PC-3 (cell line): ENCODE data around the gene SAMHD1. TPM values are rescaled to one million over a fixed set of nuclear protein-coding genes. Genes with fewer than 3 reads are reported as not detected.
"Not testable (repeated sequence)": the region's sequence is repeated elsewhere in the genome, so short reads cannot be mapped to it uniquely, and the experiment has no call there.

Source experiments
- ATAC-seq: fragments of 200-7000 bp; cut with Tn5 transposase; 2 replicates; pipeline ENCODE4 v1.9.1; 2020; ENCODE audit warnings: mild to moderate bottlenecking, moderate library complexity
- BruUV-seq: library from RNA; stranded (reverse); fragments of 400-500 nt; replicated peaks from 2 replicates; lab custom pipeline; 2021; lab: Mats Ljungman, UMichigan
- CTCF ChIA-PET: fragments of 300-600 bp; sonication (Branson Sonifier 250); formaldehyde crosslinking; loops from one replicate; lab custom pipeline; 2022; ENCODE audit warnings: antibody characterized with exemption; lab: Charles Lee
- POLR2A ChIA-PET: fragments of 300-600 bp; sonication (Branson Sonifier 250); formaldehyde crosslinking; loops from one replicate; lab custom pipeline; 2022; ENCODE audit warnings: antibody characterized with exemption; ENCODE audit not compliant: unreplicated experiment; lab: Charles Lee
- DNase-seq: peaks from one replicate; pipeline ENCODE4 v3.0.0-alpha.2; 2015
- H2AFZ ChIP-seq: fragments of 300-600 bp; sonication (generic); 2 replicates; pipeline ENCODE4 v1.6.0; 2016; ENCODE audit warnings: antibody characterized with exemption, low read length
- H3F3A ChIP-seq: fragments of 300-600 bp; sonication (generic); one replicate; pipeline ENCODE4 v1.6.0; 2017; ENCODE audit warnings: antibody characterized with exemption, low read length, control low read depth, mild to moderate bottlenecking; ENCODE audit not compliant: unreplicated experiment
- H3K27ac ChIP-seq: fragments of 300-600 bp; sonication (generic); 2 replicates; pipeline ENCODE4 v1.5.1; 2016; ENCODE audit warnings: mild to moderate bottlenecking, low read length
- H3K27me3 ChIP-seq: fragments of 300-600 bp; sonication (generic); 2 replicates; pipeline ENCODE4 v1.6.1; 2016; ENCODE audit warnings: low read length, mixed read lengths
- H3K36me3 ChIP-seq: fragments of 300-600 bp; sonication (generic); 2 replicates; pipeline ENCODE4 v1.6.1; 2016; ENCODE audit warnings: low read depth, mixed run types, low read length, mixed read lengths
- H3K4me1 ChIP-seq: fragments of 300-600 bp; sonication (generic); 2 replicates; pipeline ENCODE4 v1.5.1; 2016; ENCODE audit warnings: low read length; ENCODE audit not compliant: insufficient read depth
- H3K4me2 ChIP-seq: fragments of 300-600 bp; sonication (generic); 2 replicates; pipeline ENCODE4 v1.6.0; 2016; ENCODE audit warnings: low read length
- H3K4me3 ChIP-seq: fragments of 300-600 bp; sonication (generic); 2 replicates; pipeline ENCODE4 v1.5.1; 2016; ENCODE audit warnings: mild to moderate bottlenecking, low read length, mixed read lengths
- H3K79me2 ChIP-seq: fragments of 300-600 bp; sonication (generic); 2 replicates; pipeline ENCODE4 v1.6.1; 2017; ENCODE audit warnings: low read length, mixed read lengths
- H3K9ac ChIP-seq: fragments of 300-600 bp; sonication (generic); 2 replicates; pipeline ENCODE4 v1.6.0; 2016; ENCODE audit warnings: mild to moderate bottlenecking, low read length
- H3K9me2 ChIP-seq: fragments of 300-600 bp; sonication (generic); replicated peaks from 2 replicates; pipeline ENCODE4 v1.6.1; 2016; ENCODE audit warnings: mixed run types, low read length, mixed read lengths
- H3K9me3 ChIP-seq: fragments of 300-600 bp; sonication (generic); 2 replicates; pipeline ENCODE4 v1.6.1; 2016; ENCODE audit warnings: low read length, mixed read lengths
- H4K20me1 ChIP-seq: fragments of 300-600 bp; sonication (generic); 2 replicates; pipeline ENCODE4 v1.6.1; 2016; ENCODE audit warnings: low read length, mixed read lengths
- EZH2 ChIP-seq: fragments of 300-600 bp; sonication (generic); IDR thresholded peaks from one replicate; pipeline ENCODE4 v1.6.1; 2017; ENCODE audit warnings: antibody characterized with exemption, mild to moderate bottlenecking, low read length; ENCODE audit not compliant: unreplicated experiment
- EZH2phosphoT487 ChIP-seq: fragments of 300-600 bp; sonication (generic); IDR thresholded peaks from 2 replicates; pipeline ENCODE4 v1.6.1; 2018; ENCODE audit warnings: mild to moderate bottlenecking, antibody characterized with exemption, low read length, borderline replicate concordance
- intact Hi-C: fragments of 100-400 bp; cut with micrococcal nuclease; formaldehyde crosslinking; loops from 2 replicates; pipeline ENCODE4 v1.9.0; 2023
- total RNA-seq: library from RNA; depleted of rRNA; stranded (reverse); fragments of >200 nt; gene quantifications from 2 replicates; pipeline ENCODE4 v1.2.3, GENCODE V29; 2014
- TF ChIP-seq, protein P1 (sequence below): fragments of 300-600 bp; sonication (generic); conservative IDR thresholded peaks from 2 replicates; pipeline ENCODE4 v1.5.1; 2017; ENCODE audit warnings: antibody characterized with exemption, low read depth, mild to moderate bottlenecking, low read length

The SAMHD1 gene
- total RNA-seq, 1 experiment from 2014 or later, result 24.2 TPM

DNA sequence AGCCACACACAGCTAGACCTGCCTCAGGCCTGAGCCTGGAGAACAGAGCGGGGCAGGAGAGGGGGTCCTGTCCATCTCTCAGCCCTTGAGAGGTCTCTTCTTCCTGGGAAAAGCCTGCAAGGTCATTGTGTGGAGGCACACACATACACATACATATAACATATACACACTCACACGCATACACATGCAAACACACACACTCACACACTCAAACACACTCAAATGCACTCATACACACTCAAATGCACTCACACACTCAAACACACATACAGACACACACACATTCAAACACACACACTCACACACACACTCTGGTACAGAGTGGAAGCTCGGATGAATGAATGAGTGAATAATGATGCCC lies 75.1 kb downstream of the SAMHD1 start:
- no peaks in the 10 kb centered on the region for H4K20me1 ChIP-seq
- BruUV-seq, result no TSS peak
- ATAC-seq, result no peak
- H3K36me3 ChIP-seq, result no peaks in the 10 kb centered on the region
- H3K4me3 ChIP-seq, result no peak overlapping the region
- H3K79me2 ChIP-seq, result no peaks in the 10 kb centered on the region
- H3K9me3 ChIP-seq, result no peaks in the 10 kb centered on the region
- H3K27ac ChIP-seq, result no peak overlapping the region
- no peak overlapping the region for H2AFZ ChIP-seq
- ChIA-PET CTCF (interaction anchor here (0.6 kb wide), 1 partner anchor 103 kb away, joined by 3 read pairs; the partner anchor contains the start of gene DSN1), POLR2A (interaction anchor here (0.6 kb wide), 1 partner anchor 639 kb away, joined by 3 read pairs; no protein-coding TSS in a partner anchor)
- no peak overlapping the region for H3K4me2 ChIP-seq
- H3K4me1 ChIP-seq, result no peaks in the 10 kb centered on the region
- H3K9me2 ChIP-seq, result no peaks in the 10 kb centered on the region
- no peak for DNase-seq
- intact Hi-C loops, result no loop called here
- TF ChIP-seq EZH2phosphoT487 (no peak), EZH2 (no peak)
- TF ChIP-seq, protein P1, sequence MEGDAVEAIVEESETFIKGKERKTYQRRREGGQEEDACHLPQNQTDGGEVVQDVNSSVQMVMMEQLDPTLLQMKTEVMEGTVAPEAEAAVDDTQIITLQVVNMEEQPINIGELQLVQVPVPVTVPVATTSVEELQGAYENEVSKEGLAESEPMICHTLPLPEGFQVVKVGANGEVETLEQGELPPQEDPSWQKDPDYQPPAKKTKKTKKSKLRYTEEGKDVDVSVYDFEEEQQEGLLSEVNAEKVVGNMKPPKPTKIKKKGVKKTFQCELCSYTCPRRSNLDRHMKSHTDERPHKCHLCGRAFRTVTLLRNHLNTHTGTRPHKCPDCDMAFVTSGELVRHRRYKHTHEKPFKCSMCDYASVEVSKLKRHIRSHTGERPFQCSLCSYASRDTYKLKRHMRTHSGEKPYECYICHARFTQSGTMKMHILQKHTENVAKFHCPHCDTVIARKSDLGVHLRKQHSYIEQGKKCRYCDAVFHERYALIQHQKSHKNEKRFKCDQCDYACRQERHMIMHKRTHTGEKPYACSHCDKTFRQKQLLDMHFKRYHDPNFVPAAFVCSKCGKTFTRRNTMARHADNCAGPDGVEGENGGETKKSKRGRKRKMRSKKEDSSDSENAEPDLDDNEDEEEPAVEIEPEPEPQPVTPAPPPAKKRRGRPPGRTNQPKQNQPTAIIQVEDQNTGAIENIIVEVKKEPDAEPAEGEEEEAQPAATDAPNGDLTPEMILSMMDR, result no peak
- H3K9ac ChIP-seq, result no peak overlapping the region
- no peaks in the 10 kb centered on the region for H3F3A ChIP-seq
- no peaks in the 10 kb centered on the region for H3K27me3 ChIP-seq

DNA sequence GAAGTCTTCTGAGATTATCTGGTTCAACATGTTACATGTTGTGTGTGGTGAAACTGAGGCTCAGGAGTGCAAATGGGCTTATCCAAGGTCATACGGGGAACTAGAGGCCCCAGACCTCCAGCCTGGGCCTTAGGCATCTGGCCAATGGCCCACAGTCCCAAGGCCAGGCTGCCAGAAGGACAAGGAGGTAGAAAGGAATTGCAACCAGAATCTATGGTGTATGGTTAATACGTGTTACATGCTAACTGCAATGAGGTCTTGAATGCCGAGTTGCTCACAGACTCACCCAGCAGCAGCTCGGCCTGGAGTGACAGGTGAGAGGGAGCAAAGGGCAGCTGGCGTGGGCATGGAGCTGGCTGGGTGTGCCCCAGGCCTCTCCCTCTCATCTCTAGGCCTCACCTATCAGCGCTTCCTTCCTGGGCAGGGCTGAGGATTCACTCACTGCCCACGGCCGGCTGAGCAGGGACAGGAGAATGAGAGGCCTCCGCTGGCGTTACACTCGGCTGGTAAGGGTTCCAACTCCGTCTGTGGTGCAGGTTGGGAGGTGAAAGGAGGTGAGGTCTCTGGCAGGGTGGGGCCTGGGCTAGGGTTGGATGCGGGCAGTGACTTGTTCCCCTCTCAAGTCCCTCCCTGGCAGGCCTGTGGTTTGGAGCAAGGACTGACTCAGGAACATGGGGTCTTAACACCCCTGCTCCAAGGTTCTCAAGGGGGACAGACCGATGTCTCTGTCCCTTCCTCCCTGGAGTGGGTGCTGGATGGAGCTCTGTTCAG lies 75.6 kb downstream of the SAMHD1 start, which contains the start of gene TLDC2:
Gene TLDC2 (plus strand): TSS at position 437 of the 771 bp plus-strand sequence. CDS start 37 bp downstream, at position 474.
- no peak within 1 kb of the TSS for H3K4me2 ChIP-seq
- ChIA-PET CTCF (interaction anchor here (0.6 kb wide), 1 partner anchor 102 kb away, joined by 3 read pairs; the partner anchor contains the start of gene DSN1), POLR2A (interaction anchor here (0.6 kb wide), 1 partner anchor 639 kb away, joined by 3 read pairs; no protein-coding TSS in a partner anchor)
- H3K4me1 ChIP-seq, result no peaks in the 10 kb centered on the region
- intact Hi-C loops, result no loop called here
- no peaks in the 10 kb centered on the region for H3K27me3 ChIP-seq
- no peak within 1 kb of the TSS for H3K9ac ChIP-seq
- ATAC-seq, result peak; percentile 49; the same call in 1 of the 2 replicates
- no peaks in the 10 kb centered on the region for H3K9me3 ChIP-seq
- TF ChIP-seq, protein P1, result no peak
- TF ChIP-seq EZH2 (no peak), EZH2phosphoT487 (no peak)
- no peak within 1 kb of the TSS for H2AFZ ChIP-seq
- H3K4me3 ChIP-seq, result no peak within 1 kb of the TSS
- DNase-seq, result no peak
- no peaks in the 10 kb centered on the region for H3F3A ChIP-seq
- no peak within 1 kb of the TSS for H3K27ac ChIP-seq
- H3K9me2 ChIP-seq, result no peaks in the 10 kb centered on the region
- no peaks in the 10 kb centered on the region for H4K20me1 ChIP-seq
- BruUV-seq, result no TSS peak
- no peaks in the 10 kb centered on the region for H3K79me2 ChIP-seq
- H3K36me3 ChIP-seq, result no peaks in the 10 kb centered on the region

DNA sequence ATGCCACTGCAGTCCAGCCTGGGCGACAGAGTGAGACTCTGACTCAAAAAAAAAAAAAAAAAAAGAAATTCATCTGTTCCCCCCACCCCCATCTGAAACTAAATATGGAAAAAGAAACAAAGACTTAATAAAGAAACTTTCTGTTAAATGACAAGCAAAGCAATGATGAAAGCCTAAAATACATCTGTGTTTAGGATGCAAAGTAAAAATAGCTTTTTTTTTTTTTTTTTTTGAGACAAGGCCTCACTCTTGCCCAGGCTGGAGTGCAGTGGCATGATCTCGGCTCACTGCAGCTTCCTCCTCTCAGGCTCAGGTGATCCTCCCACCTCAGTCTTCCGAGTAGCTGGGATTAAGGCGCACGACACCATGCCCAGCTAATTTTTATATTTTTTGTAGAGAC lies 76.4 kb downstream of the SAMHD1 start:
- H3K79me2 ChIP-seq, H4K20me1 ChIP-seq, H3F3A ChIP-seq, intact Hi-C loops, H3K4me1 ChIP-seq, H3K9me2 ChIP-seq, H3K9ac ChIP-seq, H2AFZ ChIP-seq, H3K27ac ChIP-seq, H3K9me3 ChIP-seq, H3K36me3 ChIP-seq, H3K4me2 ChIP-seq, CTCF ChIA-PET, H3K4me3 ChIP-seq, DNase-seq, ATAC-seq, H3K27me3 ChIP-seq, BruUV-seq: not testable (repeated sequence)
- POLR2A ChIA-PET, result interaction anchor here (0.7 kb wide), 2 partner anchors 129 to 573 kb away, joined by 3 to 7 read pairs; no protein-coding TSS in a partner anchor
